ENCODE results near the gene ADAMTS3. TPM values are rescaled to one million over a fixed set of nuclear protein-coding genes. Genes with fewer than 3 reads are reported as not detected.

The ADAMTS3 gene
- total and polyA plus RNA-seq, 2 experiments from 2014 or later = 1.2 to 3.7 TPM

GRCh38 chr4:72444092-72444491 lies 124.9 kb downstream of the ADAMTS3 start:
- no peaks in the 10 kb centered on the region for H3F3A ChIP-seq (replicated peaks; ENCODE audit: low read depth)
- no peaks in the 10 kb centered on the region for H4K20me1 ChIP-seq (replicated peaks; ENCODE audit: insufficient read depth)
- no peak overlapping the region for H3K27ac Mint-ChIP-seq
- no peak overlapping the region for H3K4me3 ChIP-seq
- H3K4me3 Mint-ChIP-seq = no peak overlapping the region
- no peaks in the 10 kb centered on the region for H3K9me2 ChIP-seq (ENCODE audit: insufficient read depth)
- H2AFZ ChIP-seq = no peak overlapping the region
- H3K27ac ChIP-seq (ENCODE audit: low read depth) = no peak overlapping the region
- no peaks in the 10 kb centered on the region for H3K27me3 ChIP-seq (ENCODE audit: insufficient read depth)
- DNase-seq (ENCODE audit: low spot score) (no peak), ATAC-seq (no peak)
- no peaks in the 10 kb centered on the region for H3K4me1 Mint-ChIP-seq
- no peaks in the 10 kb centered on the region for H3K9me3 Mint-ChIP-seq
- no peaks in the 10 kb centered on the region for H3K36me3 Mint-ChIP-seq (ENCODE audit: low read depth)
- no peak overlapping the region for H3K4me2 ChIP-seq
- H3K36me3 ChIP-seq (ENCODE audit: insufficient read depth) = no peaks in the 10 kb centered on the region
- no peaks in the 10 kb centered on the region for H3K4me1 ChIP-seq (ENCODE audit: insufficient read depth)
- no peaks in the 10 kb centered on the region for H3K27me3 Mint-ChIP-seq (ENCODE audit: insufficient read depth, low read depth, poor library complexity)
- TF ChIP-seq, protein P1, sequence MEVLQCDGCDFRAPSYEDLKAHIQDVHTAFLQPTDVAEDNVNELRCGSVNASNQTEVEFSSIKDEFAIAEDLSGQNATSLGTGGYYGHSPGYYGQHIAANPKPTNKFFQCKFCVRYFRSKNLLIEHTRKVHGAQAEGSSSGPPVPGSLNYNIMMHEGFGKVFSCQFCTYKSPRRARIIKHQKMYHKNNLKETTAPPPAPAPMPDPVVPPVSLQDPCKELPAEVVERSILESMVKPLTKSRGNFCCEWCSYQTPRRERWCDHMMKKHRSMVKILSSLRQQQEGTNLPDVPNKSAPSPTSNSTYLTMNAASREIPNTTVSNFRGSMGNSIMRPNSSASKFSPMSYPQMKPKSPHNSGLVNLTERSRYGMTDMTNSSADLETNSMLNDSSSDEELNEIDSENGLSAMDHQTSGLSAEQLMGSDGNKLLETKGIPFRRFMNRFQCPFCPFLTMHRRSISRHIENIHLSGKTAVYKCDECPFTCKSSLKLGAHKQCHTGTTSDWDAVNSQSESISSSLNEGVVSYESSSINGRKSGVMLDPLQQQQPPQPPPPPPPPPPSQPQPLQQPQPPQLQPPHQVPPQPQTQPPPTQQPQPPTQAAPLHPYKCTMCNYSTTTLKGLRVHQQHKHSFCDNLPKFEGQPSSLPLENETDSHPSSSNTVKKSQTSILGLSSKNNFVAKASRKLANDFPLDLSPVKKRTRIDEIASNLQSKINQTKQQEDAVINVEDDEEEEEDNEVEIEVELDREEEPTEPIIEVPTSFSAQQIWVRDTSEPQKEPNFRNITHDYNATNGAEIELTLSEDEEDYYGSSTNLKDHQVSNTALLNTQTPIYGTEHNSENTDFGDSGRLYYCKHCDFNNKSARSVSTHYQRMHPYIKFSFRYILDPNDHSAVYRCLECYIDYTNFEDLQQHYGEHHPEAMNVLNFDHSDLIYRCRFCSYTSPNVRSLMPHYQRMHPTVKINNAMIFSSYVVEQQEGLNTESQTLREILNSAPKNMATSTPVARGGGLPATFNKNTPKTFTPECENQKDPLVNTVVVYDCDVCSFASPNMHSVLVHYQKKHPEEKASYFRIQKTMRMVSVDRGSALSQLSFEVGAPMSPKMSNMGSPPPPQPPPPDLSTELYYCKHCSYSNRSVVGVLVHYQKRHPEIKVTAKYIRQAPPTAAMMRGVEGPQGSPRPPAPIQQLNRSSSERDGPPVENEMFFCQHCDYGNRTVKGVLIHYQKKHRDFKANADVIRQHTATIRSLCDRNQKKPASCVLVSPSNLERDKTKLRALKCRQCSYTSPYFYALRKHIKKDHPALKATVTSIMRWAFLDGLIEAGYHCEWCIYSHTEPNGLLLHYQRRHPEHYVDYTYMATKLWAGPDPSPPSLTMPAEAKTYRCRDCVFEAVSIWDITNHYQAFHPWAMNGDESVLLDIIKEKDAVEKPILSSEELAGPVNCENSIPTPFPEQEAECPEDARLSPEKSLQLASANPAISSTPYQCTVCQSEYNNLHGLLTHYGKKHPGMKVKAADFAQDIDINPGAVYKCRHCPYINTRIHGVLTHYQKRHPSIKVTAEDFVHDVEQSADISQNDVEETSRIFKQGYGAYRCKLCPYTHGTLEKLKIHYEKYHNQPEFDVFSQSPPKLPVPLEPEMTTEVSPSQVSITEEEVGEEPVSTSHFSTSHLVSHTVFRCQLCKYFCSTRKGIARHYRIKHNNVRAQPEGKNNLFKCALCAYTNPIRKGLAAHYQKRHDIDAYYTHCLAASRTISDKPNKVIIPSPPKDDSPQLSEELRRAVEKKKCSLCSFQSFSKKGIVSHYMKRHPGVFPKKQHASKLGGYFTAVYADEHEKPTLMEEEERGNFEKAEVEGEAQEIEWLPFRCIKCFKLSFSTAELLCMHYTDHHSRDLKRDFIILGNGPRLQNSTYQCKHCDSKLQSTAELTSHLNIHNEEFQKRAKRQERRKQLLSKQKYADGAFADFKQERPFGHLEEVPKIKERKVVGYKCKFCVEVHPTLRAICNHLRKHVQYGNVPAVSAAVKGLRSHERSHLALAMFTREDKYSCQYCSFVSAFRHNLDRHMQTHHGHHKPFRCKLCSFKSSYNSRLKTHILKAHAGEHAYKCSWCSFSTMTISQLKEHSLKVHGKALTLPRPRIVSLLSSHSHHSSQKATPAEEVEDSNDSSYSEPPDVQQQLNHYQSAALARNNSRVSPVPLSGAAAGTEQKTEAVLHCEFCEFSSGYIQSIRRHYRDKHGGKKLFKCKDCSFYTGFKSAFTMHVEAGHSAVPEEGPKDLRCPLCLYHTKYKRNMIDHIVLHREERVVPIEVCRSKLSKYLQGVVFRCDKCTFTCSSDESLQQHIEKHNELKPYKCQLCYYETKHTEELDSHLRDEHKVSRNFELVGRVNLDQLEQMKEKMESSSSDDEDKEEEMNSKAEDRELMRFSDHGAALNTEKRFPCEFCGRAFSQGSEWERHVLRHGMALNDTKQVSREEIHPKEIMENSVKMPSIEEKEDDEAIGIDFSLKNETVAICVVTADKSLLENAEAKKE (CRISPR knock-in tag; IDR thresholded peaks at IDR 0.05) = no peak
- TF ChIP-seq ZNF331 (CRISPR knock-in tag; IDR thresholded peaks at IDR 0.05; ENCODE audit: low read depth) (no peak), STAT1 (IDR thresholded peaks at IDR 0.05; ENCODE audit: unreplicated experiment) (no peak), CTCF (conservative IDR thresholded peaks at IDR 0.05; ENCODE audit: low read depth in 2 of 2) (no peak), CREB1 (CRISPR knock-in tag; IDR thresholded peaks at IDR 0.05; ENCODE audit: low read depth) (no peak), ETS1 (IDR thresholded peaks at IDR 0.05) (no peak), EZH2 (IDR thresholded peaks at IDR 0.05; ENCODE audit: low read depth, unreplicated experiment) (no peak)
- TF ChIP-seq, protein P2, sequence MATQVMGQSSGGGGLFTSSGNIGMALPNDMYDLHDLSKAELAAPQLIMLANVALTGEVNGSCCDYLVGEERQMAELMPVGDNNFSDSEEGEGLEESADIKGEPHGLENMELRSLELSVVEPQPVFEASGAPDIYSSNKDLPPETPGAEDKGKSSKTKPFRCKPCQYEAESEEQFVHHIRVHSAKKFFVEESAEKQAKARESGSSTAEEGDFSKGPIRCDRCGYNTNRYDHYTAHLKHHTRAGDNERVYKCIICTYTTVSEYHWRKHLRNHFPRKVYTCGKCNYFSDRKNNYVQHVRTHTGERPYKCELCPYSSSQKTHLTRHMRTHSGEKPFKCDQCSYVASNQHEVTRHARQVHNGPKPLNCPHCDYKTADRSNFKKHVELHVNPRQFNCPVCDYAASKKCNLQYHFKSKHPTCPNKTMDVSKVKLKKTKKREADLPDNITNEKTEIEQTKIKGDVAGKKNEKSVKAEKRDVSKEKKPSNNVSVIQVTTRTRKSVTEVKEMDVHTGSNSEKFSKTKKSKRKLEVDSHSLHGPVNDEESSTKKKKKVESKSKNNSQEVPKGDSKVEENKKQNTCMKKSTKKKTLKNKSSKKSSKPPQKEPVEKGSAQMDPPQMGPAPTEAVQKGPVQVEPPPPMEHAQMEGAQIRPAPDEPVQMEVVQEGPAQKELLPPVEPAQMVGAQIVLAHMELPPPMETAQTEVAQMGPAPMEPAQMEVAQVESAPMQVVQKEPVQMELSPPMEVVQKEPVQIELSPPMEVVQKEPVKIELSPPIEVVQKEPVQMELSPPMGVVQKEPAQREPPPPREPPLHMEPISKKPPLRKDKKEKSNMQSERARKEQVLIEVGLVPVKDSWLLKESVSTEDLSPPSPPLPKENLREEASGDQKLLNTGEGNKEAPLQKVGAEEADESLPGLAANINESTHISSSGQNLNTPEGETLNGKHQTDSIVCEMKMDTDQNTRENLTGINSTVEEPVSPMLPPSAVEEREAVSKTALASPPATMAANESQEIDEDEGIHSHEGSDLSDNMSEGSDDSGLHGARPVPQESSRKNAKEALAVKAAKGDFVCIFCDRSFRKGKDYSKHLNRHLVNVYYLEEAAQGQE (IDR thresholded peaks at IDR 0.05; ENCODE audit: unreplicated experiment) = no peak
- no peaks in the 10 kb centered on the region for H3K79me2 ChIP-seq (replicated peaks; ENCODE audit: insufficient read depth)
